Activated CD8-positive, alpha-beta memory T cell treated with anti-CD3 and anti-CD28 coated beads for 48 hours (primary cell): Measurements from ENCODE around the gene GLYATL2.

Experiments used
- DNase-seq, 3 experiments: peaks; one replicate each; pipeline ENCODE4 v3.0.0-alpha.2; 2020; ENCODE audit warnings: low read depth in 2 of 3, low spot score in 2 of 3

Gene GLYATL2, protein sequence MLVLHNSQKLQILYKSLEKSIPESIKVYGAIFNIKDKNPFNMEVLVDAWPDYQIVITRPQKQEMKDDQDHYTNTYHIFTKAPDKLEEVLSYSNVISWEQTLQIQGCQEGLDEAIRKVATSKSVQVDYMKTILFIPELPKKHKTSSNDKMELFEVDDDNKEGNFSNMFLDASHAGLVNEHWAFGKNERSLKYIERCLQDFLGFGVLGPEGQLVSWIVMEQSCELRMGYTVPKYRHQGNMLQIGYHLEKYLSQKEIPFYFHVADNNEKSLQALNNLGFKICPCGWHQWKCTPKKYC

DNA sequence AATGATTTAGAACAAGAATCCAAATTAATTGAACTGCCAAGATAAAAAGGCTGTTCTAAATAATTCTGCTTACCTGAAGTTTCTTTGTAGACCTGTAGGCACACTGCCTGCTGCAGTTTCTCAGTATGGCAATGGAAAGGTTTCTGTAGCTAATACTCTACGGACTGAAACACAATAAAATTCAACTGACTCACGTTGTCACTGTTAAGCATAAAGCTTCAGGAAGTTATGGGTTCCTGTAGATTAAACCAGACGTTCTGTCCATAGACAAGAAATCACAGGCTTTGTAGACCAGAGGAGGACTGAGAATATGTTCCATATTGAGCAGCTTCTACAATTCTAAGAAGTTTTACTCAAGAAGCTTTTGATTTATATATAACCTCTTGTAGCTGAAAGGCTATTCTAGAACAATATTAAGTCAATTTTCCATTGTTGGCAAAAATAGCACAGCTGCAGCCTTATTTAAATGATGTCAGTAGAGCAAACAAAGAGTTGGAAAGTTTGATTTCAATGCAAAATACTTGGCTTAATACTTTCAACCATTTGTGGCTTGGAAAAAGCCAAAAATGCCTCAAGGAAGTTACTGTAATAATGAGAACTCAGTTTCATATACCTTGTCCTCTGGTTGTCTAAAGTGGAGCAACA lies at the start of gene GLYATL2:
Gene GLYATL2 (minus strand): TSS at position 344 of the 645 bp plus-strand sequence. CDS start 5,092 bp downstream, outside the sequence.
- no peak for DNase-seq

DNA sequence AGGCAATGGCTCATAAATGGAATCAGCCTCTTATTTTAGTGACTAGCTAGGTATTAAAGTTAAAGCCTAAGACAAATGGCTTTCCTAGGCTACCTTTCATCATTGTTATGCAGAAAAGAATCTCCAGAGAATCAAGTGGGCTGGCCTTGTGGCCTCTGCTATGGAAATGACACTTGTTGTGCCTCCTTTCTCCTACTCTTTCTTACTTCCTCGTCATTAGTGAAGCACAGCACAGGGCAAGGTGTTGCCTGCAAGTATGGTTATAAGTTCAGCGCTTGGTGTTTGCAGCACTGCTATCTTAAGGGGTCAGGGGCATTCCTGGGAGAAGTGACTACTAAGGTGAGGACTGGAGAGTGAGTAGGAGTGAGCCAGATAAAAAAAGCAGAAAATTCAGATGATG lies 49.4 kb upstream of the GLYATL2 start:
- no peak for DNase-seq

DNA sequence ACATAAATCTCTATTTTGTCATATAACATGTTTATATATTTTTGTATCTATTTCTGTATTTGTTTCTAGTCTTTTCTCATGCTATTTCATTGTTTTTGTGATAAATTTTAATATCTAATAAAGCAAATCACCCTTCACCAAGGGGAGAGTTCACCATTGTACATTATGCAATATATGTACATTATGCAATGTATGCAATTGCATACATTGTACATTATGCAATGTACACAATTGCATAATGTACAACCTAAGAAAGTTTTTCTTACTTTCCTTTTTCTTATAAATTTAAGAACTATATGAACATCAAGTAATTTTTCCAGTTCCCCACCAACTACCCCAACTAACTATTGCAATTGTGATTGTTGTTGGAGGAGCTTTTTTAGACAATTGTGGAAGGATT lies 44.1 kb upstream of the GLYATL2 start:
- DNase-seq, result no peak

DNA sequence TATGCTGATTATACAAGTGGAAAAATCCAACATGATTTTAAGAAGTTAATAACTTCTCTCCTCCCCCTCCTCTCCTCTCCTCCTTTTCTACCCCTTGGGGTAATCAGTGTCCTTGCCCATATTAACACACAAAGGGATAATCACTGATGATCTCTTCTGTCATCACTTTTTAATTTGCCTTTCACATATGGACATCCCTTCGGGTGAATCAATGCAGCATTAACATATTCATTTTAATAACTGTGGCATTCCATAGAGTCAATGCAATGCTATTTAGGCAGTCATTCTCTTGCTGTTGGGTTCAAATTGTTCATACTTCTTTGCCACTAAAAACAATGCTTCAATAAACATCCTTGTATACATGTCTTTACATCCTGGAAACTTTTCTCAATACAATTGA lies 42.9 kb upstream of the GLYATL2 start:
- DNase-seq, result no peak

DNA sequence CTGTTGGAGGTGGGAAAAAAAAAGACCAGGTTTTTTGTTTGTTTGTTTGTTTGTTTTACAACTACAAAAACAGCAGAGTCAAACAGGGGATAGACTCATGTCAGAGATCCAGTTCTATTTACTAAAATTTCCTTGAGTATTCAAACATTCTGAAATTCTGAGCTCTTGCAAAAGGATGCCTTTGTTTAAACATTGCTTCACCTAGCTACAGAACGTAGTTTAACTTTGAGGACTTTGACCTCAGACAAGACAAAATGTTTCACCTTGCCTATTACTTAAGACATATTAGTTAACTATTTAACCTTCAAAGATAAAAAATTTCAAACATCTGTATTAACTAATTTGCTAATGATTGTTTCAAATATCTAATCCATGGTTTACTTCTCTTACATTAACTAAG lies 36.1 kb upstream of the GLYATL2 start:
- no peak for DNase-seq

DNA sequence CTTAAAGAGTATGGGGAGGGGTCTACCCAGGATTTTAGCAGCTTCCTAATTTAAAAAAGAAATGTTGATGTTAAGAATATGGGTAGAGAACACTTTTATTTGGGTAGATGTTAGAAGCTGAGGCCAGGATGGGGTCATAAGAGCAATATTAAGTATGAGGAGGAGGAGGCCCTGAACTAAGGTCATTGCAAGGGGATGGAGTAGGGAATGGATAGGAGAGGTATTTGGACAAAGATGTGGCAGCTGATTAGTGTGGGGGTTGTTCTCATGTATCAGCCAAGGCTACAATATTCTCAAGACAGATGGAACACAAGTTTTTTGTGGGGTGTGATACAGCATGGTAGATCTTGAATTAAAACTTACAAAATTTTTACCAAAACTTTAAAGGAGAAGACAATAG lies 35.7 kb upstream of the GLYATL2 start:
- no peak for DNase-seq

DNA sequence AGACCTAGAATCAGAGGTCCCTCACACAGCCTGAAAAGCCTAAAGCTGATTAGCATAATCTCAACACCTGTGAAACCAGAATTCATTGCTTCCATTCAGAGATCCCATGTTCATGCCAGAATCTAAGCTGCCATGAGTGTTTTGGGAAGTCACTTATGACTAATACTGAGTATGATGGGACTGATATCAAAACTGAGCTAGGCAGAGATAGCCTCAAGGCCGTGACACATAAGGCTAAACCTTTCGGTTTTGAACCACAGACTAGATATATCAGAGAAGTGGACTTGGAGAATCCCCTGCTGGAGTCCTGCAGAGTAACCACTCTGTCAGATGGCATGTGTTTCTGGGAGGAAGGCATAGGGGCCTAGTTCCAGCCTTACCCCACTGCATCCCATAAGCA lies 23.1 kb upstream of the GLYATL2 start:
- DNase-seq, result no peak

DNA sequence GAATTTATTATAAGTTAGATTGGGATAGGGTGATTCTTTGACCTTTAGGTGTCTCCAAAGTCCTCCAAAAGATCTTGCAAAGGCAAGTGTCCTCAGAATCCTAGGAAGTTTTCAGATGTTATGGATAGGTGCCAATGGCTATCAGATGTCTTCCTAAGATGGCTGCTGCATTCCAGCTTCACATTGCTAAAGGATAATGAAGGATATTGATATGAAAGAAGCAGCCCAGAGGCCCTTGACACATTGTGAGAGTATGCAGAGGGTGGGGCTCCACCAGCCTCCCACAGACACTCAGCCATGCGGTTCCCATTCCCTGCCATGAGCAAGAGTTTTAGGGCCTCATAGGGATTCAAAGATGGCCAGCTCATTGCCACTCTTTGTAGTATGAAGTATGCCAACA lies 22.3 kb upstream of the GLYATL2 start:
- no peak for DNase-seq

DNA sequence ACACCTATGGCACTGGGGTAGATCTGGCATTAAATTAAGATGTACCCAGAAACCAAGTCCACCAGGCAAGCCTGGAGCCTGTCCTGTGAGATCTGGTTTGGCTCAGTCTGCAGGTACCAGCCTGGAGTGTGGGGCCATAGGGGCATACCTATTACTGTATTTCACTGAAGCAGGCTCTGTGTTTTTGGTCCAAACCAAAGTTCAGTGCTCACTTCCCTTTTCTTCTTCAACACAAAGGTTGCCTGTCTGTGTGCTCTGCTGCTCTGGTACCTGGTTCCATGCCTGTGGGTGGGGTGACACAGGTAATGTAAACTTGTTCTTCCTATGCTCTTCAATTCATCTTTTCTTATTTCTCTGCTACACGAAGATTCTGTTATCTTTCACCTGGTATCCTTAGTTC lies 19.8 kb upstream of the GLYATL2 start:
- DNase-seq, result no peak

DNA sequence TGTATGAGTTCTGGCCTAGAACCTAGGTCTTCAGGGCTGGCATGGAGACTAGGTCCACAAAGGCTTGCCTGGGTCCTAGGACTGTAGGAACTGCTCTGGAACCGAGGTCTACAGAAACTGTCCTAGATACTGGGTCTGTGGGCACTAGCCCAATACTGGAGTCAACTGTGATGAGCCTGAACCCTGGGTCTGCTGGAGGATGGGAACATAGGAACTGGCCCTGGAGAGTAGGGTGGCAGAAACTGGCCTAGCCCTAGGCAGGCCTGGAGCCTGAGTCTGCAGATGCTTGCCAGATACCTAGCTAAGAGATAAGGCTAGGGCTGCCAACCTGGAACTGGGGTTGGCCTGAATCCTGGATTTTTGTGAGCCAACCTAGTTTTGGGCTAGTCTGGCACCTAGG lies 19.2 kb upstream of the GLYATL2 start:
- no peak for DNase-seq

DNA sequence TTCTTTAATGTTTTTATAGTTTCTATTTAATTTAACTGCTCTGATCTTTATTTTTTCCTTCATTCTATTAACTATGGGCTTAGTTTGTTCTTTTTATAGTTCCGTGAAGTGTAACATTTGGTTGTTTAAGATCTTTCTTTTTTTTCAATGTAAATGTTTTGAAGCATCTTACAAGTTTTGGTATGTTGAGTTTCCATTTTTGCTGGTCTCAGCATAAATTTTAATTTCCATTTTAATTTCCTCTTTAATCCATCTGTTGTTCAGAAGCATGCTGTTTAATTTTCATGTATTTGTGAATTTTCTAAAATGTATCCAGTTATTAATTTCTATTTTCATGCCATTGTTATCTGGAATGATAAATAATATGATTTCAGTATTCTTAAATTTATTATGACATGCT lies 17.0 kb upstream of the GLYATL2 start:
- no peak for DNase-seq

DNA sequence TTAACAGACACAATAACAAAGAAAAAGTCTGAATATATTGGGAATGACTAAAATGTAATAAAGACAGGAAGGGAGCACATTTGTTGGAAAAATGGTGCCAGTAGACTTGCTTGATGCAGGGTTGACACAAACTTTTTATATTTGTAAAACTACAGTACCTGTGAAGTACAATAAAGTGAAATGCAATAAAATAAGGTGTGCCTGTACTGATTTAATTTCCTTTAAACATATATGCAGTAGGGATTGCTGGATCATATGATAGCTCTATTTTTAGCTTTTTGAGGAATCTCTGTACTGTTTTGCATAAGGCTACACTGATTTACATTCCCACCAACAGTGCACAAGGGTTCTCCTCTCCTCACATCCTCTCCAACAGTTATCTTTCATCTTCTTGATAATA lies 12.3 kb upstream of the GLYATL2 start:
- DNase-seq, result no peak

DNA sequence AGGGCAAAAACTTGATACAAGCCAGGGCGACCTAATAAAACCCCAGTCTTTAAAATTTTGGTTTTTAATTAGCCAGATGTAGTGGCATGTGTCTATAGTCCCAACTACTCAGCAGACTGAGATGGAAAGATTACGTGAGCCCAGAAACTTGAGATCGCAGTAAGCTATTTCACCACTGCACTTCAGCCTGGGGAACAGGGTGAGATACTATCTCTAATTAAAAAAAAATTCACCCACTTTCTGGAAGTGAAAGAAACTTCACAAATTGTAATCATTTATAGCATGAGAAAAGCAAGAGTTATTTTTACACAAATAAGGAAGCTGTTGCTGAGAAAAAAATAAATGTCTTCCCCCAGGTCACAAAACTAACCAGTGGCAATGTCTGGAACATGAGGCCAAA lies 882 bp upstream of the GLYATL2 start:
- no peak for DNase-seq

DNA sequence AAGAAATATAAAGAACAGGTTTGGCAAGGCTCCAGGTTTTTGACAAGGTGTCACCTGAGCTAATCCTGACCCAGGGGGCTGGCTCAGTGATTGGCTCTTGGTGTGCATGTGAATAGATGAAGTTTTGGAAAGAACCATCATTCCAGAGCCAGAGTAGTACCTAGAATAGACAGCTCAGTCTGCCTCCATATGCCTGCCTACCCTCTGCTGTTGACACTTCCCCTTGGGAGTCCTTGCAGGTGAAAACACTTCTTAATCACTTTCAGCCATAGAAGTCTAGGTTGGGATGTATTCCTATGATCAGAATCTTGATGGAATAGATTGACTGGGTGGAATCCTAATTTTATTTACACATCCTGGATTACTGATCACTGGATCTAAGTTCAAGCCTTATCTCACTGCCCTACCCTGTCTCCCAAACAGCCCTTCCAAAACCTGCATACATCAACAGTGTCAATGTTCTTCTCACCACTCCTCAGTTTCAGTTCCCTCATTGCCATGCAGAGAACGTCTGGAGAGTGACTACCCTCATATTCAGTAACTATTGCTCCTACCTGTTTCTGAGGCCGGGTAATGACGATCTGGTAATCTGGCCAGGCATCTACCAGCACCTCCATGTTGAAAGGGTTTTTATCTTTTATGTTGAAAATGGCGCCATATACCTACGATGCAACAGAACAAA lies 6.7 kb downstream of the GLYATL2 start:
- DNase-seq, result no peak

DNA sequence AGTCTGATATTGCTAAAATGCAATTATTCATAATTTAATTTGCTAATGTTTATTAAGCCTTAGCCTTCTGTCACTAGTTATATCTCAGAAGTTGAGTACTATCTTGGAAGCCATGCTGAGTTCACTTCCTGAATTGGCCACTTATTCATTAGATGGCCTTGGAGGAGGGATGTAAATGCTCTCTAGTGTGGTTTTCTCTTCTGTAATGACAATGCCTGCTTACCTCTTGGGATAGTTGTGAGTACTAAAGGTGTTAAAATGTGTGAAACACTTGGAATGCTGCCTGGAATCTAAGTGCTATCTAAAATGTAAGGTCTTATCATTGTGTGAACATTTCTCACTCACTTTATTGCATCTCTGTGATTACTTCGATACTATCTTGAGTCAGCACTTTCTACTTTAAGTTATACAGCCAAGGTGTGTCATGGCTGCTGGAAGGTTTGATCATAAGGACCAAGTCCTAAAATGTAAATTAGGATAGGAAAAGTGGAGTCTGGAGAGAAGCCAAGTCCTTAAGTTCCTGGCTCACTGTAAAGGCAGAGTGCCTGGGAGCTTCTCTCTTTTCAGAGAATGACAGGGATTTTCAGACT lies 12.4 kb downstream of the GLYATL2 start:
- no peak for DNase-seq

DNA sequence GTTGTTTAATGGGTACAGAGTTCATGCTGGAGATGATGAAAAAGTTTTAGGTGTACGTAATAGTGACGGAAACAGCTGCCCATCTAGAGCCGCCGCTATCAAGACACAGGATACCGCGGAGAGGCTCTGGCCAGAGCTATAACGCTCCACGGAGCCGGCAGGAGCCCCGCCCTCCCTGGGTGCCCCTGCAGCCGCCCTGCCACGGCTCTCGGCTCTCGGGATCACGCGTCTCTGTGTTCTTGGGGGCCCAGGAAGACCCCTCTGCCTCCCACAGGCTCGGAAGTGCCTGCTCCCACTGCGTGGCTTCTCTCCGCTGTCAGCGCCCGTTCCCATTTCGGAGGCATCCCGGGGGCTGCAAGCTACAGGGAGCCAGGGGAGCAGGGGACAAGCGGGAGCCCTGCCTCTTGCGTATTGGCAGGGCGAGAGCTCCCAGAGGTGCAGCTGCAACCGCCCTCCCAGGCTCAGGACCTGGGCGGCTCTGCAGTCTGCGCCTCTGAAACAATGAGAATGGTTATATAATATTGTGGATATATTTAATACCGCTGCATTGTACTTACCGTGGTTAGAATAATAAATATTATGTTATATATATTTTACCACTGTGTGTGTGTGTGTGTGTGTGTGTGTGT lies 13.7 kb downstream of the GLYATL2 start:
- no peak for DNase-seq

DNA sequence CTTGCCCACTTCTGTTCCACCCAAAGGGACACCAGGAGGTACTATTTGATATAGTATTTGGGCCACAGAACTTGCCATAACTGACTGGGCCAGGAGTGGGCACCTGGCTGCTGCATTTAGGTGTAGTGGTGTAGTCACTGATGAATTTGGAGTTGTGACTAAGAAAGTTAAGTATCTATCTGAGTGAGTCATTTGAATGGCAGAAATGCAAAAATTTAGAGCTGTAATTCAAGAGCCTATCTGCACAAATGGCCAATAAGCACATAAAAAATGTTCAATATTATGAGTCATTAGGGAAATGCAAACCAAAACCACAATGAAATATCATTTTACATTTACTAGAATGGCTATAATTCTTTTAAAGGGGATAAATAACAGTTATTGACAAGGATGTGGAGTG lies 14.7 kb downstream of the GLYATL2 start:
- no peak for DNase-seq

DNA sequence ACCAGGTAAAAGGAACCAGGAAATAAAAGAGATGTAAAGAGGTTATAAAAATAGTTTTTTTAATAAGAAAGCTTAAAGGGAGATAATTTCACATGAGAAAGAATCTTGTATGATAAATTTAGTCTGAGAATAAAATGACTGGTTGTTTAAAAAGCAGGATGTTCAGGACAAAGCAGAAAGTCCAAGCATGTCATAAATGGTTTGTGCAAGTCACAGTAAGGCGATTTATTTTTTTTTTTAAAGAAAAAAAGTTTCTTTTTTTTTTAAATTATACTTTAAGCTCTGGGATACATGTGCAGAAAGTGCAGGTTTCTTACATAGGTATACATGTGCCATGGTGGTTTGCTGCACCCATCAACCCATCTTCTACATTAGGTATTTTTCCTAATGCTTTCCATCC lies 30.8 kb downstream of the GLYATL2 start:
- no peak for DNase-seq

DNA sequence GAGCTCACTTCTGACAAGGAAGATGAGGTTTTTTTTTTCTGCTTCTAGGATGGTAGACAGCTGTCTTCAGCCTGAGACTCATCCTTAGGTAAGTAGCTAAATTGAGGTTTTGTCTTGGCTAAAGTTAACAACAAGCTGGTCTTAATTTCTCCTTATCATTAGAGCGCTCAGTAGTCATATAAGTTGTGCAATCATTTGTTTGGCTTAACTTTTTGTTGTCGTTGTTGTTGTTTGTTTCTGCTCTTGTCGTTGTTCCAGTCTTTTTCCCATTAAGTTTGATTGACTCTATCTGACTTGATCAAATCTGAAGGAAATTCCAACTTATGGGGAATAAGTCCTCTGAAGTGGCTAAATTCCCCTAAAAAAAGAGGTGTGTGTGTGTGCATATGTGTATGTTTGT lies 33.0 kb downstream of the GLYATL2 start:
- DNase-seq, result no peak

DNA sequence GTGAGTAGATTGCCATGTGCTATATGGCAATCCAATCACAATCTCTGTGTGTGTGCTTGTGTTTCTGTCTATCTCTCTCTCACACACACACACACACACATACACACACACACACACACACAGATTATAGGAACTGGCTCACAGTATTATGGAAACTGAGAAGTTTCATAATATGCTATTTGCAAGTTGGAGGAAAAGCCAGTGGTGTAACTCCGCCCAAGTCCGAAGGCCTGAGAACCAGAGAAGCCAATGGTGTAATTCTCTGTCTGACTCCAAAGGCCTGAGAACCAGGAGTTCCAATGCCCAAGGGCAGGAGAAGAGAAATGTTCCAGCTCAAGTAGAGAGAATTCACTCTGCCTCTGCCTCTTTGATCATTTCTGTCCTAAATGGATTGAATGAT lies 37.2 kb downstream of the GLYATL2 start:
- DNase-seq, result no peak

DNA sequence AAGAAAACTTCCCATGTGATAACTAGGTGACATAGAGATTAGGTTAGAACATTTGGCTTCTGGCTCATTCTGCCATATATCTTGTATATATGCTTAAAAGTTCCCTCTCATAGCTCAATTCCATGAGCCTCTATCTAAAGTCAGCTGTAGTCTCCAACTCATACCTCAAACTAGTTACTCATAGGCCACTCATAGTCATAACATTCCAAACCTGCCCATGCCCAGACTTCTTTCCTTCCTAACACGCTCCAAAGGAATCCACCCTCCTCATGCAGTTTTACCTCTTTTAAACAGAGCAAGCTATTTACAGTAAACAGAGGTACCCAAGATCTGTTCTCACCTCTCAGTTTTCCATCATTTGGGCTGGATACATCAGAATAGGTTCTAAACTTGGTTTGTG lies 39.4 kb downstream of the GLYATL2 start:
- DNase-seq, result no peak
